Lung (tissue), 12 donors: ENCODE data around the gene RBMS2. TPM values are rescaled to one million over a fixed set of nuclear protein-coding genes. Genes with fewer than 3 reads are reported as not detected.

Experiments used
- ATAC-seq: fragments of 200-7000 bp; cut with Tn5 transposase; one replicate; pipeline ENCODE4 v1.9.1; 2020; ENCODE audit warnings: moderate number of reproducible peaks; ENCODE audit not compliant: insufficient read depth, low FRiP score
- DNase-seq, 3 donors: peaks; one replicate each; pipeline ENCODE4 v3.0.0-alpha.2; 2013 to 2017
- H3K27ac ChIP-seq, 2 donors: one replicate each; pipeline ENCODE4 v1.5.1; 2013; ENCODE audit warnings: mild to moderate bottlenecking in 2 of 2, moderate library complexity in 2 of 2, control low read depth in 1 of 2, inconsistent platforms in 1 of 2, low read depth in 1 of 2, low read length in 1 of 2
- H3K27me3 ChIP-seq, 3 donors: one replicate each; pipeline ENCODE4 v1.5.1; 2013; ENCODE audit warnings: low read length in 2 of 3; ENCODE audit not compliant: control insufficient read depth in 3 of 3, insufficient read depth in 3 of 3
- H3K36me3 ChIP-seq, 4 donors: one replicate each; pipeline ENCODE4 v1.5.1; 2013; ENCODE audit warnings: low read length in 4 of 4, mild to moderate bottlenecking in 1 of 4, moderate library complexity in 1 of 4; ENCODE audit not compliant: control insufficient read depth in 4 of 4, insufficient read depth in 4 of 4
- H3K4me1 ChIP-seq, 5 donors: one replicate each; pipeline ENCODE4 v1.5.1; 2013; ENCODE audit warnings: low read length in 5 of 5, mild to moderate bottlenecking in 2 of 5, moderate library complexity in 1 of 5; ENCODE audit not compliant: control insufficient read depth in 5 of 5, insufficient read depth in 5 of 5
- H3K4me3 ChIP-seq: one replicate; pipeline ENCODE4 v1.5.1; 2013; ENCODE audit warnings: mild to moderate bottlenecking, control low read depth, moderate library complexity
- H3K9ac ChIP-seq, 2 donors: one replicate each; pipeline ENCODE4 v1.5.1; 2013; ENCODE audit warnings: low read length in 2 of 2, control low read depth in 1 of 2; ENCODE audit not compliant: insufficient read depth in 1 of 2
- H3K9me3 ChIP-seq, 4 donors: one replicate each; pipeline ENCODE4 v1.5.1; 2013; ENCODE audit warnings: low read length in 3 of 4, mild to moderate bottlenecking in 1 of 4, moderate library complexity in 1 of 4; ENCODE audit not compliant: control insufficient read depth in 4 of 4, insufficient read depth in 3 of 4
- WGBS, 2 donors: extraction: QIAGEN DNeasy Blood & Tissue Kit; methylation state at CpG; one replicate each; pipeline ENCODE4 v1.1.7; 2013; 5-methylcytosine and 5-hydroxymethylcytosine counted together
- polyA plus RNA-seq, 2 donors: library from polyadenylated mRNA; stranded (reverse); fragments of 200-250 nt; gene quantifications; one replicate each; pipeline ENCODE4 v1.2.1, GENCODE V29; 2013
- total RNA-seq, 2 donors: library from RNA; depleted of rRNA in 1 of 2; stranded (reverse); fragments of >200 nt in 1 of 2; gene quantifications; one replicate each; pipeline ENCODE4 v1.2.1, GENCODE V29; 2014 to 2021
- TF ChIP-seq, protein P1 (sequence below): IDR thresholded peaks from 2 replicates; pipeline ENCODE4 v1.5.1; 2012; ENCODE audit warnings: mild to moderate bottlenecking; ENCODE audit errors: control extremely low read depth, extremely low read depth
- donor health status: control.
- donor health status: control.
- donor health status: Bipolar disorder and iron deficiency.
- donor health status: healthy.
- donor health status: DM: yes; HTN: yes; CAD: no.

Gene RBMS2
- total and polyA plus RNA-seq, 4 donors: 16.3 to 71.0 (median 42.7) TPM

GRCh38 chr12:56599041-56599440 lies 77.4 kb downstream of the RBMS2 start:
- H3K27me3 ChIP-seq: no peaks in the 10 kb centered on the region
- WGBS, 2 donors: 95 to 97% methylated on average over 15 of the region's 15 CpGs
- peaks cover 46 to 66% (median 61%) of the 10 kb centered on the region in 4 donors for H3K36me3 ChIP-seq
- no peak overlapping the region for H3K27ac ChIP-seq
- H3K9ac ChIP-seq: no peak overlapping the region
- ATAC-seq (no peak), DNase-seq (no peak)
- TF ChIP-seq, protein P1, sequence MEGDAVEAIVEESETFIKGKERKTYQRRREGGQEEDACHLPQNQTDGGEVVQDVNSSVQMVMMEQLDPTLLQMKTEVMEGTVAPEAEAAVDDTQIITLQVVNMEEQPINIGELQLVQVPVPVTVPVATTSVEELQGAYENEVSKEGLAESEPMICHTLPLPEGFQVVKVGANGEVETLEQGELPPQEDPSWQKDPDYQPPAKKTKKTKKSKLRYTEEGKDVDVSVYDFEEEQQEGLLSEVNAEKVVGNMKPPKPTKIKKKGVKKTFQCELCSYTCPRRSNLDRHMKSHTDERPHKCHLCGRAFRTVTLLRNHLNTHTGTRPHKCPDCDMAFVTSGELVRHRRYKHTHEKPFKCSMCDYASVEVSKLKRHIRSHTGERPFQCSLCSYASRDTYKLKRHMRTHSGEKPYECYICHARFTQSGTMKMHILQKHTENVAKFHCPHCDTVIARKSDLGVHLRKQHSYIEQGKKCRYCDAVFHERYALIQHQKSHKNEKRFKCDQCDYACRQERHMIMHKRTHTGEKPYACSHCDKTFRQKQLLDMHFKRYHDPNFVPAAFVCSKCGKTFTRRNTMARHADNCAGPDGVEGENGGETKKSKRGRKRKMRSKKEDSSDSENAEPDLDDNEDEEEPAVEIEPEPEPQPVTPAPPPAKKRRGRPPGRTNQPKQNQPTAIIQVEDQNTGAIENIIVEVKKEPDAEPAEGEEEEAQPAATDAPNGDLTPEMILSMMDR: no peak
- no peaks in the 10 kb centered on the region for H3K9me3 ChIP-seq
- H3K4me3 ChIP-seq: no peak overlapping the region
- H3K4me1 ChIP-seq: peaks cover 0 to 2% (median 0%) of the 10 kb centered on the region in 5 donors

GRCh38 chr12:56599797-56600196 lies 78.2 kb downstream of the RBMS2 start:
- peak in 2 of 3 donors; percentile 32 for DNase-seq
- Histone ChIP-seq H3K9ac (no peak overlapping the region), H3K36me3 (peaks cover 53 to 72% (median 69%) of the 10 kb centered on the region in 4 donors), H3K4me3 (no peak overlapping the region), H3K27me3 (no peaks in the 10 kb centered on the region), H3K4me1 (no peaks in the 10 kb centered on the region), H3K9me3 (no peaks in the 10 kb centered on the region), H3K27ac (peak overlapping the region in 1 of 2 donors; percentile 54)
- no peak for ATAC-seq
- TF ChIP-seq, protein P1: no peak
- 82 to 87% methylated on average over 10 of the region's 10 CpGs for WGBS, 2 donors

DNA sequence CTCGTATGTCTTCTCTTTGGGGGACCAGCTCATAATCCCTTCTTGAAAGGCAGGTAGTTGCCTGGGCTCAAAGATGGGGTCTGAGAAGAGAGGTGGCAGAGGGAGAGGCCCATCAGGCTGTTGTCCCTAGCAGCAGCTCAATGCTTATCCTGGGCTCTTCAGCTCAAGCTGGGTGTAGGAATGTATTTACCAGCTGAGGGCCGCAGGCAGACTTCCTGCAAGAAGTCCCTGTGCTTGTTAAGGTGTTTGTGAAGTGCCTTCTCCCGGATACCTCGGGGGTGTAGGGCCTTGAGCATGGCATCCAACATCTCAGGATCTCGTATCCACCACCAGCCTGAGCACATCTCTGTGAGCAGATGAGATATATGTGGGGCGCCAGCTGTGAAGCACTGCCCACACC lies 79.1 kb downstream of the RBMS2 start:
- no peak overlapping the region for H3K9ac ChIP-seq
- no peak for ATAC-seq
- WGBS, 2 donors: 67 to 89% methylated on average over 6 of the region's 6 CpGs
- no peak for DNase-seq
- TF ChIP-seq, protein P1: no peak
- H3K27ac ChIP-seq: peak overlapping the region in 1 of 2 donors; percentile 49
- H3K36me3 ChIP-seq: peaks cover 58 to 79% (median 72%) of the 10 kb centered on the region in 4 donors
- no peaks in the 10 kb centered on the region for H3K27me3 ChIP-seq
- no peaks in the 10 kb centered on the region for H3K4me1 ChIP-seq
- H3K4me3 ChIP-seq: no peak overlapping the region
- H3K9me3 ChIP-seq: no peaks in the 10 kb centered on the region

- no peak overlapping the region for H3K9ac ChIP-seq
- no peak for DNase-seq
- H3K27ac ChIP-seq: no peak overlapping the region
- H3K9me3 ChIP-seq: no peaks in the 10 kb centered on the region
- TF ChIP-seq, protein P1: no peak
- no peaks in the 10 kb centered on the region for H3K27me3 ChIP-seq
- 78 to 93% methylated on average over 3 of the region's 3 CpGs for WGBS, 2 donors
- no peak overlapping the region for H3K4me3 ChIP-seq
- no peaks in the 10 kb centered on the region for H3K4me1 ChIP-seq
- no peak for ATAC-seq
- H3K36me3 ChIP-seq: peaks cover 63 to 80% (median 77%) of the 10 kb centered on the region in 4 donors
Measured at GRCh38 chr12:56601503-56601902, 79.9 kb downstream of the RBMS2 start.
